Nephron (organoid): ENCODE measurements around the gene CRIP2.

Experiments used
- H3K27ac Mint-ChIP-seq, 3 experiments: 2 replicates each; pipeline ENCODE4 v1.8.0; 2020; ENCODE audit warnings: mixed read lengths in 3 of 3, mild to moderate bottlenecking in 2 of 3, moderate library complexity in 1 of 3
- H3K27me3 Mint-ChIP-seq: 2 replicates; pipeline ENCODE4 v1.8.0; 2021; ENCODE audit warnings: low read depth, mild to moderate bottlenecking, moderate library complexity, mixed read lengths
- H3K36me3 Mint-ChIP-seq: 2 replicates; pipeline ENCODE4 v1.8.0; 2020; ENCODE audit warnings: low read depth, mixed read lengths
- H3K4me1 Mint-ChIP-seq: 2 replicates; pipeline ENCODE4 v1.8.0; 2020; ENCODE audit warnings: mixed read lengths
- H3K4me3 Mint-ChIP-seq, 3 experiments: 2 replicates each; pipeline ENCODE4 v1.8.0; 2020; ENCODE audit warnings: mild to moderate bottlenecking in 3 of 3, mixed read lengths in 3 of 3, moderate library complexity in 2 of 3
- H3K9me3 Mint-ChIP-seq: 2 replicates; pipeline ENCODE4 v1.8.0; 2020; ENCODE audit warnings: mixed read lengths
- TF ChIP-seq, protein P1 (sequence below), 3 experiments: fragments of 200-600 bp; sonication (generic); IDR thresholded peaks; one replicate each; pipeline ENCODE4 v1.5.0; 2021; ENCODE audit warnings: antibody characterized with exemption in 3 of 3; ENCODE audit not compliant: unreplicated experiment in 3 of 3

The CRIP2 gene

DNA sequence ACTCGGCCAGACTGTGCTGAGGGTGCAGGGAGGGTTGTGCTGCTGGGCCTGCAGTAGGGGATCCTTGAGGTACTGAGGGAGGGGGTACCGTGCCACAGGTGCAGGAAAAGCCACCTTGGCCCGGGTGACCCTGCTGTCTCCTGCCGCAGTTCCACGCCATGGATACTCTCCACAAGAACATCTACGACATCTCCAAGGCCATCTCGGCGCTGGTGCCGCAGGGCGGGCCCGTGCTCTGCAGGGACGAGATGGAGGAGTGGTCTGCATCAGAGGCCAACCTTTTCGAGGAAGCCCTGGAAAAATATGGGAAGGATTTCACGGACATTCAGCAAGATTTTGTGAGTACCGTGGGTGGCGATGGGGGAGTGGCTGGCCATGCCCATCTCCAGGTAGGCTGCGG lies 14.0 kb upstream of the CRIP2 start:
- Mint-ChIP-seq H3K9me3 (no peaks in the 10 kb centered on the region), H3K4me1 (no peaks in the 10 kb centered on the region), H3K27ac (no peak overlapping the region), H3K4me3 (no peak overlapping the region), H3K27me3 (no peaks in the 10 kb centered on the region), H3K36me3 (peaks cover 15% of the 10 kb centered on the region)
- TF ChIP-seq, protein P1, sequence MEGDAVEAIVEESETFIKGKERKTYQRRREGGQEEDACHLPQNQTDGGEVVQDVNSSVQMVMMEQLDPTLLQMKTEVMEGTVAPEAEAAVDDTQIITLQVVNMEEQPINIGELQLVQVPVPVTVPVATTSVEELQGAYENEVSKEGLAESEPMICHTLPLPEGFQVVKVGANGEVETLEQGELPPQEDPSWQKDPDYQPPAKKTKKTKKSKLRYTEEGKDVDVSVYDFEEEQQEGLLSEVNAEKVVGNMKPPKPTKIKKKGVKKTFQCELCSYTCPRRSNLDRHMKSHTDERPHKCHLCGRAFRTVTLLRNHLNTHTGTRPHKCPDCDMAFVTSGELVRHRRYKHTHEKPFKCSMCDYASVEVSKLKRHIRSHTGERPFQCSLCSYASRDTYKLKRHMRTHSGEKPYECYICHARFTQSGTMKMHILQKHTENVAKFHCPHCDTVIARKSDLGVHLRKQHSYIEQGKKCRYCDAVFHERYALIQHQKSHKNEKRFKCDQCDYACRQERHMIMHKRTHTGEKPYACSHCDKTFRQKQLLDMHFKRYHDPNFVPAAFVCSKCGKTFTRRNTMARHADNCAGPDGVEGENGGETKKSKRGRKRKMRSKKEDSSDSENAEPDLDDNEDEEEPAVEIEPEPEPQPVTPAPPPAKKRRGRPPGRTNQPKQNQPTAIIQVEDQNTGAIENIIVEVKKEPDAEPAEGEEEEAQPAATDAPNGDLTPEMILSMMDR (IDR thresholded peaks at IDR 0.05; ENCODE audit: unreplicated experiment in 3 of 3), result no peak

DNA sequence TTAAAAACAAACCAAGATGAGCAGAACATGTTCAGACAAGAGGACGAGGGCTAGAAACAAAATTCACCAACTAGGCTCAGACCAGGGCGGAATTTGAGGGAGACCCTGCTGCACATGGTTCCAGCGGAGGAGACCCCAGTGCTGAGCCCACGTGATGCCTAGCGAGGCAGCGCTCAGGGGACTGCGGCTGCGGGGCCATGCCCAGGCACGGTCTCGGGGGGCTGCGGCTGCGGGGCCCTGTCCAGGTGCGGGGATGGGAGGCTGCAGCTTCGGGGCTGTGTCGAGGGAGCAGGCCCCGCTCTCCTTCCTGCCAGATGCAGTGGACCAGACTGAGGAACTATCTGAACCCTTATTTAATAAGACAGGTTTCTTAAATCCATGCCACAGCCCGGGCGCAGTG lies 12.7 kb upstream of the CRIP2 start:
- TF ChIP-seq, protein P1 (IDR thresholded peaks at IDR 0.05; ENCODE audit: unreplicated experiment in 3 of 3), result no peak
- H3K9me3 Mint-ChIP-seq, result no peaks in the 10 kb centered on the region
- no peaks in the 10 kb centered on the region for H3K27me3 Mint-ChIP-seq

DNA sequence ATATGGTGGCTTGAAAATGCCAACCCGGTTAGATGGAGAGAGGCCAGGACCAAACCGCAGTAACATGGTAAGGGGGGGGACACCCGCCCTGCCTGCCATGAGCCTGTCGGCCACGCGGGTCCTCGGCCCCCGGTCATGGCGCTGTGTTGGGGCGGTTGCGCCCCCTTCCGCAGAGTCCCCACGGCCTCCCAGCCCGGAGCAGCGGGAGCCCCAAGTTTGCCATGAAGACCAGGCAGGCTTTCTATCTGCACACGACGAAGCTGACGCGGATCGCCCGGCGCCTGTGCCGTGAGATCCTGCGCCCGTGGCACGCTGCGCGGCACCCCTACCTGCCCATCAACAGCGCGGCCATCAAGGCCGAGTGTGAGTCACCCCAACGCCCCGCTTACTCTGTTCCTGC lies 10.1 kb upstream of the CRIP2 start:
- TF ChIP-seq, protein P1 (IDR thresholded peaks at IDR 0.05; ENCODE audit: unreplicated experiment in 3 of 3), result no peak
- peaks cover 14% of the 10 kb centered on the region for H3K36me3 Mint-ChIP-seq
- H3K9me3 Mint-ChIP-seq, result no peaks in the 10 kb centered on the region
- H3K27me3 Mint-ChIP-seq, result no peaks in the 10 kb centered on the region
- no peak overlapping the region for H3K4me3 Mint-ChIP-seq
- H3K27ac Mint-ChIP-seq, result no peak overlapping the region
- H3K4me1 Mint-ChIP-seq, result no peaks in the 10 kb centered on the region

More for the DNA sequence above, 12.7 kb upstream of the CRIP2 start:
- no peaks in the 10 kb centered on the region for H3K4me1 Mint-ChIP-seq
- no peak overlapping the region for H3K4me3 Mint-ChIP-seq
- H3K36me3 Mint-ChIP-seq, result peaks cover 14% of the 10 kb centered on the region
- H3K27ac Mint-ChIP-seq, result no peak overlapping the region

DNA sequence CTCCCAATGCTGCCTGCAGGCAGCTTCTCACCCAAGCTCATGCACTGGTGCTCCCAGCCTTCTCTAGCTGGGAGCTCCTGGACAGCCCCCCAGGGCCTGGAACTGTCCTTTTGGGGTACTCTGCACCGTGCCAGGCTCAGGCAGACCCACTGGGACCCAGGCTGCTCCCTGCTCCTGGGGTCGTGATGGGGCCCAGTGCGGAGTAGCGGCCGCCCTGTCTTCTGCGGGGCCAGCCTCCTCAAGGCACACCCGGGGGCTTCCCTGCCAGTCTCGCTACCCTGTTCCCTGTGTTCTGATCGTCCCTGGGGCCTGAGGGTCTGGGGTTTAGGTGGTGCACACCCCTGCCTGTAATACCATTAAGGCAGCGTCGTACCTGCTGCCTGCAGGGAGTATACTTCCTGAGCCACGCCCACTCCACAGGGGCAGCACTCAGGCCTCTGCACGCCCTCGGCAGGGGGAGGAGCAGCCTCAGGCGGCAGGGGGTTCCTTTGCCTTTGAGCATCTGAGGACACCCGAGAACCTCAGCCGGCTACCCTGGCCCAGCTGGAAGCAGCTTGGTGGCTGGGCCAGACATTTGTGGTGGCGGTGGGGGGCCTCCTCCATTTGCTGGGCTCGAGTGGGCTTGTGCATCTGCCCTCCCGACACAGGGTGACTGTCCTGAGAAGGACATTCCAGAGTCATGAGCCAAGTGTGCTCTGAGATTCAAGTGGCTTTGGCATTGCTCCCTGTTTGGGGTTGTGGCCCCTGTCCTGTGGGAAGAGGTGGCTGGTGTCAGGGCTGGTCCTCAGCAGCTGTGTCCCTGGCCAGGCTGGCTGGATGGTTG lies 9.2 kb upstream of the CRIP2 start:
- Mint-ChIP-seq H3K4me3 (no peak overlapping the region), H3K4me1 (no peaks in the 10 kb centered on the region), H3K27ac (no peak overlapping the region), H3K9me3 (no peaks in the 10 kb centered on the region), H3K36me3 (peaks cover 14% of the 10 kb centered on the region), H3K27me3 (no peaks in the 10 kb centered on the region)
- TF ChIP-seq, protein P1 (IDR thresholded peaks at IDR 0.05; ENCODE audit: unreplicated experiment in 3 of 3), result no peak

DNA sequence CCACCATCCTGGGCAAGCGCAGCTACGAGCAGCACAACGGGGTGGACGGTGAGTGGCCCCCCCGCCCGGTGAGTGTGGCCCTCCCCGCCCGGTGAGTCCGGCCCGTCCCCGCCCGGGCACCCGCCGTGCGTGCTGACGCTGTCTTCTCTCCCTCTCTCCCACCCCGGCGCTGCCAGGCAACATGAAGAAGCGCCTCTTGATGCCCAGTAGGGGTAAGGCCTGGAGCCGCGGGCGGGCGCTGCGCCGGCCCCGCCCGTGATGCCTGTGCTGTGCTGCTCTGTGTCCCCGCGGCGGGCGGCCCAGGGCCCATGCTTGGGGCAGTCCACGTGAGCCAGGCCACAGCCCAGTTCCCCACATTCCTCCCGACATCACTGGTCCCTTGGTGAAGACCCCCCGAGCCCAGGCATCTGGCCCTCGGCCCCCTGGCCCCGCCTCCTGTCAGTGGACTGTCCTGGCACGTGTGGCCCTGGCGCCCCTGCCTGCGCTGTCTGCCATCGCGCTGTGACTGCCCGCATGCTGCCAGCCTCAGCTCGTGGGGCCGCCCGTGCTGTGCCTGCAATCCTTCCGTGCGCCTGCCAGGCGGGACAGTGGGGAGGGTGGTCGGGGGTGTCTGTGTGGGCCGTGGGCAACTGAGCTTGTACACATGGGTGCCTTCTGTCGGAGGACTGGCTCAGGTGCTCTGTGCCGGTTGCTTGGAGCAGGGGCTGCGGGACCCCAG lies 7.9 kb upstream of the CRIP2 start:
- Mint-ChIP-seq H3K27me3 (no peaks in the 10 kb centered on the region), H3K9me3 (no peaks in the 10 kb centered on the region), H3K36me3 (peaks cover 10% of the 10 kb centered on the region), H3K27ac (no peak overlapping the region), H3K4me1 (no peaks in the 10 kb centered on the region), H3K4me3 (no peak overlapping the region)
- TF ChIP-seq, protein P1 (IDR thresholded peaks at IDR 0.05; ENCODE audit: unreplicated experiment in 3 of 3), result no peak
